ENCODE results near the gene SLAMF9.

Gene SLAMF9

GRCh38 chr1:159921251-159921650 lies 32.8 kb downstream of the SLAMF9 start:
- TF ChIP-seq CTCF (IDR thresholded peaks at IDR 0.05; ENCODE audit: borderline replicate concordance, insufficient read depth, low read depth, low read length) = no peak
- H3K4me3 ChIP-seq (ENCODE audit: low read depth, low read length) = no peak overlapping the region

GRCh38 chr1:159920651-159921050 lies 33.4 kb downstream of the SLAMF9 start:
- H3K4me3 ChIP-seq (ENCODE audit: low read depth, low read length) = no peak overlapping the region
- TF ChIP-seq CTCF (IDR thresholded peaks at IDR 0.05; ENCODE audit: borderline replicate concordance, insufficient read depth, low read depth, low read length) = no peak

- TF ChIP-seq CTCF (IDR thresholded peaks at IDR 0.05; ENCODE audit: borderline replicate concordance, insufficient read depth, low read depth, low read length) = no peak
- no peak overlapping the region for H3K4me3 ChIP-seq (ENCODE audit: low read depth, low read length)
Measured at GRCh38 chr1:159920202-159920601, 33.8 kb downstream of the SLAMF9 start.

- no peak for TF ChIP-seq CTCF (IDR thresholded peaks at IDR 0.05; ENCODE audit: borderline replicate concordance, insufficient read depth, low read depth, low read length)
- no peak overlapping the region for H3K4me3 ChIP-seq (ENCODE audit: low read depth, low read length)
Measured at GRCh38 chr1:159919236-159919865, 34.7 kb downstream of the SLAMF9 start.

- no peak for TF ChIP-seq CTCF (IDR thresholded peaks at IDR 0.05; ENCODE audit: borderline replicate concordance, insufficient read depth, low read depth, low read length)
- H3K4me3 ChIP-seq (ENCODE audit: low read depth, low read length) = no peak overlapping the region
Measured at GRCh38 chr1:159918352-159919200, 35.5 kb downstream of the SLAMF9 start.

GRCh38 chr1:159917533-159918351 lies 36.3 kb downstream of the SLAMF9 start:
- no peak for TF ChIP-seq CTCF (IDR thresholded peaks at IDR 0.05; ENCODE audit: borderline replicate concordance, insufficient read depth, low read depth, low read length)
- H3K4me3 ChIP-seq (ENCODE audit: low read depth, low read length) = no peak overlapping the region
